Stomach (tissue), 4 donors: Measurements from ENCODE around the gene ACP1.

Experiments
- CTCF ChIP-seq, 7 experiments: fragments of 450-650 bp in 4 of 7; fragments of 200-600 bp in 3 of 7; sonication (generic) in 3 of 7; IDR thresholded peaks; one replicate each; pipeline ENCODE4 v1.5.1; 2016 to 2019; ENCODE audit warnings: antibody characterized with exemption in 7 of 7, control low read depth in 2 of 7, mild to moderate bottlenecking in 1 of 7
- POLR2AphosphoS5 ChIP-seq, 3 donors: sonication (generic); formaldehyde crosslinking; IDR thresholded peaks; one replicate each; pipeline ENCODE4 v1.6.1; 2016; ENCODE audit warnings: antibody characterized with exemption in 3 of 3

GRCh38 chr2:288758-289361, 24.1 kb downstream of the ACP1 start:
- TF ChIP-seq CTCF (IDR thresholded peaks at IDR 0.05) (no peak), POLR2AphosphoS5 (IDR thresholded peaks at IDR 0.05) (no peak)
